HG03039 (cell line): ENCODE results near the gene TMEM258.

ENCODE experiments used
- ATAC-seq: cut with Tn5 transposase; IDR thresholded peaks from one replicate; pipeline ENCODE4 v1.9.1; 2021; ENCODE audit warnings: mild to moderate bottlenecking, moderate library complexity; ENCODE audit not compliant: unreplicated experiment

TMEM258 gene

DNA sequence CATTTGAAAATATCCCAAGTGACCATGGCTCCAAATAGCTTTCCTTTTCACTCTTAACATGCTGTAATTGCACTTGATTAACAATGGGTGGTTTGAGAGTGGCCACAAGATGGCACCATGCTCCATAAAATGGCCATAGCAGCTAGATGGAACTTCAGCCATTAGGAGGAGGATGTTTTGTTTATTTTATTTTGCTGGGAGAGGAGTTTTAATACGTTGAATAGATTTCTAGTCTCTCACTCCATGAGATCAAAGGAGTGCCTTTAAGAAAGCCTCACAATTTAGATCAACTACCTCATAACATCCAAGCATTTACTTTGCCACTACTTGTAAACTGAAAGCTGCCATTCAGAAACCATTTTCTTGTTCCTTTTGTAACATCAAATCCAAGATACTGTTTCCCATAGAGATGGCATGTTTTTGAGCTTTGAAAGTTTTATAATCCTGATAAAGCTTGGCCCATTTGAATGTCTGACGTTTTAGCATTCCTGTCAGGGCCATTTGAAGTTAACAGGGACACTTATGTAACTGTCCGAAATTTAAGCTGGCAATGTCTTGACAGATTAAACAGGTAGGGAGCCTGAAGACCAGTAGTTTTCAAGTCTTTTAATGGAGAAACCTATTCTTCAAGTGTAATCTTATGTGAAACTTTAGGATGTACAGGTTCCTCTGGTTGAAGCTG is 5.0 kb upstream of the TMEM258 start:
- ATAC-seq = no peak

GRCh38 chr11:61795876-61796526 is 3.6 kb upstream of the TMEM258 start:
- no peak for ATAC-seq

- no peak for ATAC-seq
Measured at GRCh38 chr11:61795459-61795858, 3.1 kb upstream of the TMEM258 start.

DNA sequence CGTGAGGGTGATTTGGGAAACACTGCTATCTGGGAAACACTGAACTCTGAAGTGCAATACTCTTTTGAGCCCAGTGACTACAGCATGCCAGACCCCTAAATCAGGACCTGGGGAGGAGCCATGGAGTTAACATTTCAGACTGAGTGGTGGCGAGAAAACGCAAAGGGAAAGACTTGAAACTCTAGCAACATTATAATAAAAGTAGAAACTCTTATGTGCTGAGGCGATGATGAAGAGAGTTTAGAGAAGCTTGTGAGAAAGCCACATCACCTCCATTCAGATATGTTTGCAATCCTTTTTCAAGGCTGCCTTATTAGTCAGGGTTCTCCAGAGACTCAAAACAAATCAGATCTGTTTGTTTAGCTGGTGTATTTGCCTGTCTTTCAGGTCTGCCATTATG is 2.2 kb upstream of the TMEM258 start:
- no peak for ATAC-seq

GRCh38 chr11:61793829-61794204 is 1.4 kb upstream of the TMEM258 start:
- ATAC-seq = no peak

- peak; percentile 3 for ATAC-seq
Measured at GRCh38 chr11:61793083-61793828, 857 bp upstream of the TMEM258 start.

GRCh38 chr11:61791737-61792309 is 576 bp downstream of the TMEM258 start:
- peak; percentile 23 for ATAC-seq

DNA sequence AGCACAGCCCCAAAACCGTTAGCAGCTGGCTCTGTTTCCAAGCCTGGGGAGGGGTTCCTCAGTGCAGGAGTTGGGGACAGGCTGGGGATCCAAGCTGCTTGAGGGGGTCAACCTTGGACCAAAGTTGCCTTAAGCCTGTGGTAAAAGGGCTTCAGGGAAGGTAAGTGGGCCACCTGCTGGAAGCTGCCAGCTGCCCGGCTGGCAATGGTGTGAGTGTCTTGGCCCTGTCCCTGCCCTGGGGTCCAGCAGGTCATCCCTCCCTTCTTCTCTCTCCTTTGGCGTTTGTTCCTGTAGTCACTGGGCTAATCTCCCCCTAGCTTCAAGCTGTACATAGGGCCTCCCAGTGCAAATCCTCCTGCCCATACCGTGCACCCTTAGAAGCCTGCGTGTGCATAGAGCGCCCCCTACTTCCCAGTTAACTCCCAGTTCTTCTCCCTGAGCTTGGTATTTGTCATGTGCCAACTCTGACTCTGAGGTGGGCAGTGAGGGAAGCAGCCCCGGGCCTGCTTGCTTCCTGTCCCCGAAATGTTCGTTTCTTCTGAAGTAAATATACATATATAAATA is 4.4 kb downstream of the TMEM258 start:
- ATAC-seq = no peak

DNA sequence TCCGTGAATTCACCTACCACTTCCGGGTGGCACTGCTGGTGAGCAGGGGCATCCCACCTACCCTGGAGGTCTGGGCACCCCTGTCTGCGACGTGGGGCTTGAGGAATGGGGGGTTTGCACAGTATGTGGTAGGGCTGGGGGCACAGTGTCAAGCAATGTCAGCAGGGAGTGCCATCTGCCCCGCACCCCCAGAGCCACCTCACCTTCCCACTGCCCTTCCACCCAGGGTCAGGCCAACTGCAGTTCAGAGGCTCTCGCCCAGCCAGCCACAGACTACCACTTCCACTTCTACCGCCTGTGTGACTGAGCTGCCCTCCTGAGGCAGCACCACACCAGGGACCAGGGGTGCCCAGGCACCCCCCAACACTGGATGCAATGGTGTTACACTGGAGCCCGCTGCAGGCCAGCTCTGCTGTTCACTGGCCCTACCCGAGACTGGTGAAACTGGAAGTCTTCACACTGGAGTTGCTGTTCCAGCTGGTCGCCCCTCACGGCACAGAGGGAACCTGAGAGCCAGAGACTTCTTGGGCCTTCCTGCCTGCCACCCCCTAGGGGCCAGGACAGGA is 6.5 kb downstream of the TMEM258 start:
- ATAC-seq = no peak

- no peak for ATAC-seq
Measured at GRCh38 chr11:61784506-61784805, 7.9 kb downstream of the TMEM258 start.

- ATAC-seq = no peak
Measured at GRCh38 chr11:61783717-61784505, 8.5 kb downstream of the TMEM258 start.

- no peak for ATAC-seq
Measured at GRCh38 chr11:61782841-61783240, 9.6 kb downstream of the TMEM258 start.

DNA sequence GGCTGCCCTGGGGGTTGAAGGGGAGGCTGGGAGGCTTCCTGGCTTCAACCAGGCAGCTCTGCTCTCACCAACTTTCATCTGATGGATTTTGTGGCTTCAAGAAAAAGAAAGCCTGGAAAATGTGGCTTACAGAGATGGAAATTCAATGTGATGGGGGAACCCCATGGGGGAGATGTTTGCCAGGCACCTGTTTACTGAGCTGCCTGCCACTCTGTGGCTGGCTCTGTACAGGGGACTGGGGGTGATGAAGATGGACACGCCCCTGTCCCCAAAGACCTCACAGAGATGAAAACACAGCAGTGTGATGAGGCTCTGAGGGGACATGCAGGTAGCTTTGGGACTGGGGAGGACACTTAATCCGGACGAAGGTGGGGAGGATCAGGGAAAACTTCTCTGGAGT is 10.1 kb downstream of the TMEM258 start:
- ATAC-seq = no peak

GRCh38 chr11:61781585-61781984 is 10.8 kb downstream of the TMEM258 start:
- no peak for ATAC-seq

DNA sequence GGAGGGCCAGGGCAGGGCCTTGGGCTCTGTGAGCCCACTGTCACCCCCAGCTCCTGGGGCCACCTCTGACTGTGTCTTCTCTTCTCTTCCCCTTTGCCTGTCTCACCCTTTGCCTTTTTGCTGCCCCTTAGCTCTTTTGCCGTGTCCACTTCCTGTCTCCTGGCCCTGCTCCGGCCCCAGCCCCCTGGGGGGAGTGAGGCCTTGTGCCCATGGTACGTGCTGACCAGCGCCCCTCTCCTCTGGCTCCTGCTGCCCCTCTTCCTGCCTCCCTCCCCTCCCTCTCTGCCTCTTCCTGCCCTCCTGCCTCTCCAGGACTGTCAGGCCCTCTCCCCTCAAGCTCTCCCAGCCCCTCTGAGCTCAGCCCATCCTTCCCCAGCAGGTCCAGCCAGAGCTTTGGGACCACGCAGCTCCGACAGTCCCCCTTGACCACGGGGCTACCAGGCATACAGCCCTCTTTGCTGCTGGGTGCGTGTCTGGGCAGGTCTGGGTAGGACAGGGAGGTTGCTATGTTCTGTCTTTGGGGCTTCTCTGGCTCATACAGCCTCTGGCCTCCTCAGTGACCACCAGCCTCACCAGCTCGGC is 11.7 kb downstream of the TMEM258 start:
- no peak for ATAC-seq

DNA sequence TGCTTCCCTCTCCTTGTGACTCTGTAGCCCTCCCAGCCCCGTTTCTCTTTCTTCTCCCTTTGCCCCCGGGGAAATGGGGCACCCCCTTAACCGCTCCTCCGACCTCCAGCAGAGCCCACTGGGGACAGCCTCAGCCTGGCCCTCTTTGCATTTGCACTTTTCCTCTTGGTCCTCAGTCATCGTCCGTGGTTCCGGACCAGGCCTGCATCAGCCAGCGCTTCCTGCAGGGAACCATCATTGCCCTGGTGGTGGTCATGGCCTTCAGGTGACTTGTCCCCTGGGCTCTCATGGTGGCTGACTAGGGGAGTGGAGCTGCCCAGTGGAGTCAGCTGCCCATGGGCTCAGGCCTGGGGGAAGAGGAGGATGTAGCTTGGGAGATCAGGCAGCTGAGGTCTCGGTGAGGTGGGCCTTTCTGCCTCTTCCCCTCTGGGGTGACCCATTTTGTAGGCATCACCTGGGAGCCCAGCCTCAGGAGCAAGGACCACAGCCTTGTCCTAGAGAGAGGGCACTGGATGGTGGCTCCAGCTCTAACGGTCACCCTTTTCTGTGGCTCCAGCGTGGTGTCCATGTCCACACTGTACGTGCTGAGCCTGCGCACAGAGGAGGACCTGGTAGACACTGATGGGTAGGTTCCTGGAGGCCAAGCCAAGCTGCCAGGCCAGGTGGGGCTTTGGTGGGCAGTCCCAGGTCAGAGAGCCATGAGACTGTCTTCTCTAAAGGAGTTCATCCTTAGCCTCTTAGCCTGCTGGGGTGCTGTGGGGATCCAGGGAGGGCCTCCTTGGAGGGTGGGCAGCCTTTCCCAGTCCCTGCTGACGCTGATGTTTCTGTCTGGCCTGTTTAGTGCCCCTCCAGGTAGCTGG is 12.5 kb downstream of the TMEM258 start:
- no peak for ATAC-seq

DNA sequence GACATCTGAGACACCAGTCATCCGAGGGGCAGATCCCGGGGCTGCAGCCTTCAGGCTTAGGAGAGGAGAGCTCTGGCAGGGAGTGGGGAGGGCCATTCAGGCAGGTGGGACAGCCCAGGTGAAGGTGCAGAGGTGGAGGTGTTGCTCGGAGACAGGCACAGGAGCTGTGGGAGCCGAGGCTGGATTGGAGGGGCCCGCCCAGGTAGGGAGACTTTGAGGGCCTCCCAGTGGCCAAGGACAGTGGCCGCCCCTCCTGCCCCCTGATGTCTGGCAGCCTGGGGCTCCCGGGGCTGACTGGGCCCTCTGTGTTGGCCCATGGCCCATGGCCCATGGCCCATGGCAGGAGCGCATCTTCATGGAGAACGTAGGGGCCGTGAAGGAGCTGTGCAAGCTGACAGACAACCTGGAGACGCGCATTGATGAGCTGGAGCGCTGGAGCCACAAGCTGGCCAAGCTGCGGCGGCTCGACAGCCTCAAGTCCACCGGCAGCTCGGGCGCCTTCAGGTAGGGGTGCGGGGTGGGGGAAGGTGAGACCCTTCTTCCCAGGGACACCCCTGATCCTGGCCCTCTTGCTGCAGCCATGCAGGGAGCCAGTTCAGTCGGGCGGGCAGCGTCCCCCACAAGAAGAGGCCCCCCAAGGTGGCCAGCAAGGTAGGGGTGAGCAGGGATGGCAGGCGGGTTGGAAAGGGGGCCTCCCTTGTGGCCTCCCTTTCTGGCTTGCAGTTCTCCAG is 13.3 kb downstream of the TMEM258 start:
- ATAC-seq = no peak

GRCh38 chr11:61778357-61778886 is 14.0 kb downstream of the TMEM258 start:
- ATAC-seq = no peak
